PC-9 (cell line): Measurements from ENCODE around the gene ZNF407. TPM values are rescaled to one million over a fixed set of nuclear protein-coding genes. Genes with fewer than 3 reads are reported as not detected.

Experiments used
- BruUV-seq: library from RNA; stranded (reverse); fragments of 400-500 nt; replicated peaks from 2 replicates; lab custom pipeline; 2021; lab: Mats Ljungman, UMichigan
- CTCF ChIA-PET: fragments of 300-600 bp; sonication (Branson Sonifier 250); formaldehyde crosslinking; loops from one replicate; lab custom pipeline; 2022; ENCODE audit warnings: antibody characterized with exemption; lab: Charles Lee
- POLR2A ChIA-PET: fragments of 300-600 bp; sonication (Branson Sonifier 250); formaldehyde crosslinking; loops from one replicate; lab custom pipeline; 2022; ENCODE audit warnings: antibody characterized with exemption; ENCODE audit not compliant: unreplicated experiment; lab: Charles Lee
- DNase-seq, 2 experiments: peaks; one replicate each; pipeline versions ENCODE4 v3.0.0 to v3.0.0-alpha.2; 2015 to 2022; ENCODE audit warnings: mixed read lengths in 1 of 2
- H2AFZ ChIP-seq: fragments of 200-600 bp; sonication (generic); 2 replicates; pipeline ENCODE4 v1.8.1; 2017; ENCODE audit warnings: antibody characterized with exemption
- H3F3A ChIP-seq: fragments of 200-600 bp; sonication (generic); 2 replicates; pipeline ENCODE4 v1.8.1; 2017; ENCODE audit warnings: antibody characterized with exemption, mild to moderate bottlenecking, low read depth; ENCODE audit not compliant: insufficient read depth
- H3K27ac ChIP-seq: fragments of 200-600 bp; sonication (generic); 2 replicates; pipeline ENCODE4 v1.6.1; 2016; ENCODE audit warnings: mixed run types
- H3K27me3 ChIP-seq: fragments of 200-600 bp; sonication (generic); 2 replicates; pipeline ENCODE4 v1.6.1; 2016; ENCODE audit warnings: low read depth, mixed run types; ENCODE audit not compliant: insufficient read depth
- H3K36me3 ChIP-seq: fragments of 200-600 bp; sonication (generic); 2 replicates; pipeline ENCODE4 v1.6.1; 2016; ENCODE audit warnings: low read depth, mixed run types
- H3K4me1 ChIP-seq: fragments of 200-600 bp; sonication (generic); replicated peaks from 2 replicates; pipeline ENCODE4 v1.6.1; 2016; ENCODE audit warnings: mixed run types; ENCODE audit not compliant: insufficient read depth
- H3K4me2 ChIP-seq: fragments of 200-600 bp; sonication (generic); 2 replicates; pipeline ENCODE4 v1.6.1; 2017; ENCODE audit warnings: mixed run types
- H3K4me3 ChIP-seq: fragments of 200-600 bp; sonication (generic); 2 replicates; pipeline ENCODE4 v1.6.1; 2016; ENCODE audit warnings: mixed run types
- H3K79me2 ChIP-seq: fragments of 200-600 bp; sonication (generic); 2 replicates; pipeline ENCODE4 v1.6.1; 2017; ENCODE audit warnings: low read depth, mixed run types
- H3K9me2 ChIP-seq: fragments of 200-600 bp; sonication (generic); 2 replicates; pipeline ENCODE4 v1.8.1; 2017; ENCODE audit warnings: mild to moderate bottlenecking; ENCODE audit not compliant: insufficient read depth
- H3K9me3 ChIP-seq: fragments of 200-600 bp; sonication (generic); 2 replicates; pipeline ENCODE4 v1.8.1; 2016; ENCODE audit warnings: low read depth; ENCODE audit not compliant: insufficient read depth
- H4K20me1 ChIP-seq: fragments of 200-600 bp; sonication (generic); 2 replicates; pipeline ENCODE4 v1.8.1; 2017; ENCODE audit not compliant: insufficient read depth
- CTCF ChIP-seq: fragments of 200-600 bp; sonication (generic); conservative IDR thresholded peaks from 2 replicates; pipeline ENCODE4 v1.6.1; 2017; ENCODE audit warnings: mixed run types, antibody characterized with exemption, mild to moderate bottlenecking, moderate library complexity
- EZH2 ChIP-seq: fragments of 200-600 bp; sonication (generic); IDR thresholded peaks from 2 replicates; pipeline ENCODE4 v1.8.0; 2017; ENCODE audit warnings: antibody characterized with exemption, low read depth
- intact Hi-C: fragments of 100-400 bp; cut with micrococcal nuclease; formaldehyde crosslinking; loops from one replicate; pipeline ENCODE4 v1.10.0; 2022; ENCODE audit not compliant: unreplicated experiment
- total RNA-seq: library from RNA; stranded (reverse); gene quantifications from 2 replicates; pipeline ENCODE4 v1.2.3, GENCODE V29; 2021

Gene ZNF407
- total RNA-seq, 1 experiment from 2014 or later: 13.4 TPM

GRCh38 chr18:74836296-74837139 is 238.8 kb downstream of the ZNF407 start:
- intact Hi-C loops: no loop called here
- no peaks in the 10 kb centered on the region; the same call in 1 of the 2 replicates for H3F3A ChIP-seq

GRCh38 chr18:74840492-74841167 is 243.0 kb downstream of the ZNF407 start:
- no peaks in the 10 kb centered on the region for H3K27me3 ChIP-seq
- no peak overlapping the region for H3K4me3 ChIP-seq
- H3K9me2 ChIP-seq: no peaks in the 10 kb centered on the region
- ChIA-PET POLR2A (interaction anchor here (0.7 kb wide), 1 partner anchor 115 kb away, joined by 10 read pairs; no protein-coding TSS in a partner anchor), CTCF (interaction anchor here (0.6 kb wide), 1 partner anchor 22 kb away, joined by 3 read pairs; no protein-coding TSS in a partner anchor)
- DNase-seq: peak in 1 of 2 experiments; percentile 52
- no peaks in the 10 kb centered on the region for H4K20me1 ChIP-seq
- H3K79me2 ChIP-seq: no peaks in the 10 kb centered on the region
- H3K27ac ChIP-seq: no peak overlapping the region
- H3K4me2 ChIP-seq: no peak overlapping the region
- no peak overlapping the region for H2AFZ ChIP-seq
- no peaks in the 10 kb centered on the region for H3K36me3 ChIP-seq
- BruUV-seq: no TSS peak
- H3K9me3 ChIP-seq: no peaks in the 10 kb centered on the region
- intact Hi-C loops: no loop called here
- no peaks in the 10 kb centered on the region; the same call in 1 of the 2 replicates for H3F3A ChIP-seq
- peaks cover 18% of the 10 kb centered on the region for H3K4me1 ChIP-seq
- TF ChIP-seq CTCF: no peak

More at GRCh38 chr18:74836296-74837139, 238.8 kb downstream of the ZNF407 start:
- Histone ChIP-seq H3K9me2 (no peaks in the 10 kb centered on the region), H3K9me3 (no peaks in the 10 kb centered on the region), H3K4me3 (no peak overlapping the region), H4K20me1 (no peaks in the 10 kb centered on the region), H3K27me3 (no peaks in the 10 kb centered on the region), H3K36me3 (no peaks in the 10 kb centered on the region), H3K79me2 (no peaks in the 10 kb centered on the region), H3K4me2 (0 out of 2 replicates have a peak overlapping the region, but pooled peaks have one; percentile 0), H3K27ac (no peak overlapping the region), H3K4me1 (peaks cover 36% of the 10 kb centered on the region), H2AFZ (no peak overlapping the region)
- CTCF ChIA-PET: no interaction called here
- peak in 1 of 2 experiments; percentile 30 for DNase-seq
- no TSS peak for BruUV-seq
- TF ChIP-seq CTCF: no peak
- TF ChIP-seq EZH2: no peak
- POLR2A ChIA-PET: no interaction called here

GRCh38 chr18:74841248-74841647 is 243.6 kb downstream of the ZNF407 start:
- POLR2A ChIA-PET: interaction anchor here (0.7 kb wide), 1 partner anchor 116 kb away, joined by 10 read pairs; no protein-coding TSS in a partner anchor
- H3K36me3 ChIP-seq: no peaks in the 10 kb centered on the region
- H3F3A ChIP-seq: no peaks in the 10 kb centered on the region; the same call in 1 of the 2 replicates
- no peak overlapping the region for H2AFZ ChIP-seq
- H3K9me2 ChIP-seq: no peaks in the 10 kb centered on the region
- peaks cover 12% of the 10 kb centered on the region for H3K4me1 ChIP-seq
- no TSS peak for BruUV-seq
- H4K20me1 ChIP-seq: no peaks in the 10 kb centered on the region
- TF ChIP-seq CTCF (no peak), EZH2 (no peak)
- no peak for DNase-seq
- H3K4me3 ChIP-seq: no peak overlapping the region
- CTCF ChIA-PET: no interaction called here
- H3K27me3 ChIP-seq: no peaks in the 10 kb centered on the region
- intact Hi-C loops: no loop called here
- H3K79me2 ChIP-seq: no peaks in the 10 kb centered on the region
- H3K4me2 ChIP-seq: no peak overlapping the region
- no peak overlapping the region for H3K27ac ChIP-seq
- H3K9me3 ChIP-seq: no peaks in the 10 kb centered on the region
